Neural progenitor cell (in vitro differentiated cells): ENCODE data around the gene TP53I3. TPM values are rescaled to one million over a fixed set of nuclear protein-coding genes. Genes with fewer than 3 reads are reported as not detected.

Experiments used
- DNase-seq: peaks from one replicate; pipeline ENCODE4 v3.0.0-alpha.2; 2016; ENCODE audit warnings: low spot score
- H2AFZ ChIP-seq: fragments of 200-600 bp; sonication (generic); replicated peaks from 2 replicates; pipeline ENCODE4 v1.6.1; 2016; ENCODE audit warnings: antibody characterized with exemption
- H3F3A ChIP-seq: fragments of 200-600 bp; sonication (generic); 2 replicates; pipeline ENCODE4 v1.6.1; 2016; ENCODE audit warnings: antibody characterized with exemption, low read depth
- H3K27ac ChIP-seq: fragments of 200-600 bp; sonication (generic); 2 replicates; pipeline ENCODE4 v1.5.1; 2016; ENCODE audit warnings: mild to moderate bottlenecking
- H3K27me3 ChIP-seq: fragments of 200-600 bp; sonication (generic); 2 replicates; pipeline ENCODE4 v1.6.1; 2016; ENCODE audit warnings: mild to moderate bottlenecking, moderate library complexity
- H3K36me3 ChIP-seq: fragments of 200-600 bp; sonication (generic); 2 replicates; pipeline ENCODE4 v1.5.1; 2016
- H3K4me1 ChIP-seq: fragments of 200-600 bp; sonication (generic); 2 replicates; pipeline ENCODE4 v1.6.1; 2016; ENCODE audit warnings: mixed run types
- H3K4me2 ChIP-seq: fragments of 200-600 bp; sonication (generic); 2 replicates; pipeline ENCODE4 v1.6.1; 2016
- H3K4me3 ChIP-seq: fragments of 200-600 bp; sonication (generic); 2 replicates; pipeline ENCODE4 v1.5.1; 2016
- H3K79me2 ChIP-seq: fragments of 200-600 bp; sonication (generic); 2 replicates; pipeline ENCODE4 v1.6.1; 2016; ENCODE audit warnings: low read depth
- H3K9ac ChIP-seq: fragments of 200-600 bp; sonication (generic); 2 replicates; pipeline ENCODE4 v1.6.1; 2016
- H3K9me3 ChIP-seq: fragments of 200-600 bp; sonication (generic); 2 replicates; pipeline ENCODE4 v1.5.1; 2016; ENCODE audit warnings: low read depth
- H4K20me1 ChIP-seq: fragments of 200-600 bp; sonication (generic); 2 replicates; pipeline ENCODE4 v1.6.1; 2016; ENCODE audit warnings: low read depth
- H3K27ac Mint-ChIP-seq: 3 replicates; pipeline ENCODE4 v1.8.0; 2021; ENCODE audit warnings: mixed read lengths
- H3K27me3 Mint-ChIP-seq: 2 replicates; pipeline ENCODE4 v1.8.0; 2022; ENCODE audit warnings: low read depth, mild to moderate bottlenecking, inconsistent platforms, moderate library complexity, mixed read lengths; ENCODE audit not compliant: insufficient read depth
- H3K36me3 Mint-ChIP-seq: 3 replicates; pipeline ENCODE4 v1.8.0; 2021; ENCODE audit warnings: mixed read lengths
- H3K4me1 Mint-ChIP-seq: 3 replicates; pipeline ENCODE4 v1.8.0; 2021; ENCODE audit warnings: mixed read lengths
- H3K4me3 Mint-ChIP-seq: 3 replicates; pipeline ENCODE4 v1.8.0; 2021; ENCODE audit warnings: mild to moderate bottlenecking, moderate library complexity, mixed read lengths
- H3K9me3 Mint-ChIP-seq: 3 replicates; pipeline ENCODE4 v1.8.0; 2020; ENCODE audit warnings: mixed read lengths
- EZH2 ChIP-seq: fragments of 200-600 bp; sonication (generic); IDR thresholded peaks from 2 replicates; pipeline ENCODE4 v1.6.1; 2017; ENCODE audit warnings: antibody characterized with exemption, mild to moderate bottlenecking, moderate library complexity
- EZH2phosphoT487 ChIP-seq: fragments of 200-600 bp; sonication (generic); IDR thresholded peaks from 2 replicates; pipeline ENCODE4 v1.6.1; 2017; ENCODE audit warnings: antibody characterized with exemption
- total RNA-seq: library from RNA; depleted of rRNA; stranded (reverse); fragments of >200 nt; gene quantifications from 2 replicates; pipeline ENCODE4 v1.2.3, GENCODE V29; 2015; ENCODE audit warnings: low replicate concordance
- TF ChIP-seq, protein P1 (sequence below): fragments of 200-600 bp; sonication (generic); IDR thresholded peaks from 2 replicates; pipeline ENCODE4 v1.5.1; 2017; ENCODE audit warnings: antibody characterized with exemption, mild to moderate bottlenecking

Gene TP53I3
- 25.8 and 36.5 TPM in 2 replicates for total RNA-seq

DNA sequence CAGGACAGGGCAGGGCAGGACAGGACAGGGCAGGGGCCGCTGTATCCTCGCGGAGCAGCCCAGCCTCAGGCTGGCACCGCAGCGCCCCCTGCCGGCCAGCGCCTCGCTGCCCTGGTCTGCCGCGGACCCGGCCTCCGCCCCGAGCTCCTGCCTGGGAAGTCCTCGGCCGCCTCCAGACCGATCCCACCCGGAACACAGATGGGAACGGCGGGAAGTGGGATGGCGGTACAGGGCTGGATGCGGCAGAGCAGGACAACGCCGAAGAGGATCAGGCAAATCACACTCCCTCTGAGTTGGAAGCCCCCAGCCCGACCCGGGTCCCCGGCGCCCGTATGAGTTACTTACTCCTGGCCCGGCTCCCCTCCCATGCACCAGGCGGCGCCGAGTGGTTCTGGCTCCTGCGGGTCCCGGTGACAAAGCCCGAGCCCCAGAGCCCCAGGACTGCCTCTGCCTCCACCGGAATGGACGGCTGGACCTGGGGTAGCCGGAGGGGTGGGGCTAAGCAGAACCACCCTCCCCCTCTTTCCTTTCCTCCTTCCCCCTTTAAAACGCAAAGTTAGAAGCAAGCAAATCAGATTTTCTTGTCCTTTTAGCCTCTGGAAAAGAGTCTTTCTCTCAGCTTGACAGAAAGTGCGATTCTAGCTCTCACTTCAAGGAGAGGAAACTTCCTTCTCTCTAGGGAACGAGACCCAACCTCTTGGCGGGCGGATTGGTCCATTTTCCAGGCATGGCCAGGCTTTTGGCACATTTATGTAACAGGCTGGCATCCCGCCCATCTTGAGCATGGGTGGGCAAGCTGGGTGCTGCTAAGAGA is at the start of gene TP53I3:
TP53I3 (minus strand) TSS at position 449 of the 814 bp plus-strand sequence. CDS start 508 bp downstream, outside the sequence.
- H3K27me3 Mint-ChIP-seq: peaks cover 6% of the 10 kb centered on the region

DNA sequence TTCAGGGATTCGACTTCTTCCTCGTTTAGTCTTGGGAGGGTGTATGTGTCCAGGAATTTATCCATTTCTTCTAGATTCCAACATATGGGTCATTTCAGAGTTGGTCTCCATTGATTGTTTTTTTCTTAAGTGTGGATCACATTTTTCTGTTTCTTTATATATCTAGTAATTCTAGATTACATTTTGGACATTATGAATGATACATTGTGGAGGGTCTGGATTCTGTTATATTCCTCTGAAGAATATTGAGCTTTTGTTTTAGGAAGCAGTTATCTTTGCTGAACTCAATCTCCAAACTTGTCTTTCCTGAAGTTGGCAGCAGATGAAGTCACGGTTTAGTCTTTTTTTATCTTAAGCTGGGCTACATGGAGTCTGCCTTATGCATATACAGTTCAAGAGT is 47.9 kb upstream of the TP53I3 start:
- Histone ChIP-seq H3K4me3 (no peak overlapping the region), H3K79me2 (no peaks in the 10 kb centered on the region), H3K4me2 (no peak overlapping the region), H3K9me3 (no peaks in the 10 kb centered on the region), H3K9ac (no peak overlapping the region), H3F3A (no peaks in the 10 kb centered on the region), H2AFZ (no peak overlapping the region), H3K27me3 (no peaks in the 10 kb centered on the region), H4K20me1 (no peaks in the 10 kb centered on the region), H3K27ac (no peak overlapping the region), H3K4me1 (no peaks in the 10 kb centered on the region), H3K36me3 (no peaks in the 10 kb centered on the region)
- no peaks in the 10 kb centered on the region for H3K27me3 Mint-ChIP-seq
- no peaks in the 10 kb centered on the region for H3K4me1 Mint-ChIP-seq
- peaks cover 4% of the 10 kb centered on the region for H3K36me3 Mint-ChIP-seq
- H3K9me3 Mint-ChIP-seq: peaks cover 17% of the 10 kb centered on the region
- H3K4me3 Mint-ChIP-seq: no peak overlapping the region
- TF ChIP-seq EZH2: no peak
- no peak for TF ChIP-seq EZH2phosphoT487
- TF ChIP-seq, protein P1, sequence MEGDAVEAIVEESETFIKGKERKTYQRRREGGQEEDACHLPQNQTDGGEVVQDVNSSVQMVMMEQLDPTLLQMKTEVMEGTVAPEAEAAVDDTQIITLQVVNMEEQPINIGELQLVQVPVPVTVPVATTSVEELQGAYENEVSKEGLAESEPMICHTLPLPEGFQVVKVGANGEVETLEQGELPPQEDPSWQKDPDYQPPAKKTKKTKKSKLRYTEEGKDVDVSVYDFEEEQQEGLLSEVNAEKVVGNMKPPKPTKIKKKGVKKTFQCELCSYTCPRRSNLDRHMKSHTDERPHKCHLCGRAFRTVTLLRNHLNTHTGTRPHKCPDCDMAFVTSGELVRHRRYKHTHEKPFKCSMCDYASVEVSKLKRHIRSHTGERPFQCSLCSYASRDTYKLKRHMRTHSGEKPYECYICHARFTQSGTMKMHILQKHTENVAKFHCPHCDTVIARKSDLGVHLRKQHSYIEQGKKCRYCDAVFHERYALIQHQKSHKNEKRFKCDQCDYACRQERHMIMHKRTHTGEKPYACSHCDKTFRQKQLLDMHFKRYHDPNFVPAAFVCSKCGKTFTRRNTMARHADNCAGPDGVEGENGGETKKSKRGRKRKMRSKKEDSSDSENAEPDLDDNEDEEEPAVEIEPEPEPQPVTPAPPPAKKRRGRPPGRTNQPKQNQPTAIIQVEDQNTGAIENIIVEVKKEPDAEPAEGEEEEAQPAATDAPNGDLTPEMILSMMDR: no peak
- no peak overlapping the region for H3K27ac Mint-ChIP-seq
- DNase-seq: no peak

More for the DNA sequence above, at the start of gene TP53I3:
- H3K27ac ChIP-seq: peak within 1 kb of the TSS; percentile 96
- H3K9me3 Mint-ChIP-seq: no peaks in the 10 kb centered on the region
- H3K4me3 Mint-ChIP-seq: peak within 1 kb of the TSS; percentile 93
- H3K36me3 ChIP-seq: no peaks in the 10 kb centered on the region
- peak; percentile 96 for DNase-seq
- peak within 1 kb of the TSS; percentile 97 for H3K27ac Mint-ChIP-seq
- peak within 1 kb of the TSS; percentile 59 for H3K4me3 ChIP-seq
- peak within 1 kb of the TSS; percentile 64 for H3K9ac ChIP-seq
- peaks cover 20% of the 10 kb centered on the region for H3K4me1 Mint-ChIP-seq
- TF ChIP-seq EZH2phosphoT487: no peak
- TF ChIP-seq, protein P1: peak; percentile 93
- peak within 1 kb of the TSS; percentile 78 for H3K4me2 ChIP-seq
- H3K4me1 ChIP-seq: peaks cover 12% of the 10 kb centered on the region
- H3K9me3 ChIP-seq: no peaks in the 10 kb centered on the region
- H3K36me3 Mint-ChIP-seq: peaks cover 11% of the 10 kb centered on the region
- peak within 1 kb of the TSS; percentile 91 for H2AFZ ChIP-seq
- H3K79me2 ChIP-seq: peaks cover 8% of the 10 kb centered on the region
- no peaks in the 10 kb centered on the region for H3K27me3 ChIP-seq
- H3F3A ChIP-seq: peaks cover 30% of the 10 kb centered on the region
- H4K20me1 ChIP-seq: no peaks in the 10 kb centered on the region

DNA sequence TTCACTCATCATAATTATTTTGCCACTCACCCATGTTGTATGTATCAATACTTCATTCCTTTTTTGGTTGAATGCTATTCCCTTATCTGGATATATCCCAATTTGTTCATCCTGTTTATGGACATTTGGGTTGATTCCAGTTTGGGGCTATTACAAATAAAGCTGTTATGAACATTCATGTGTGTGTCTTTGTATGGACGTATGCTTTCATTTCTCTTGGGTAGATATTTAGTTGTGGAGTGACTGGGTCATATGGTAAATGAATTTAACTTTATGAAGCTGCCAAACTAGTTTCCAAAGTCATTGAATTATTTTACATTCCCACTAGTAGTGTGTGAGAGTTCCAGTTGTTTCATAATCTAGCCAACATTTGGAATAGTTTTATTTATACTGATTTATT is 41.3 kb upstream of the TP53I3 start:
- H3K4me1 ChIP-seq: peaks cover 25% of the 10 kb centered on the region
- H3K36me3 Mint-ChIP-seq: no peaks in the 10 kb centered on the region
- H3K27me3 ChIP-seq: no peaks in the 10 kb centered on the region
- TF ChIP-seq, protein P1: no peak
- TF ChIP-seq EZH2phosphoT487 (no peak), EZH2 (no peak)
- H3K27ac ChIP-seq: no peak overlapping the region
- no peak overlapping the region for H3K4me2 ChIP-seq
- DNase-seq: no peak
- peaks cover 5% of the 10 kb centered on the region for H3K27me3 Mint-ChIP-seq
- H3K9ac ChIP-seq: no peak overlapping the region
- H3K9me3 Mint-ChIP-seq: peaks cover 3% of the 10 kb centered on the region
- H3K36me3 ChIP-seq: no peaks in the 10 kb centered on the region
- H2AFZ ChIP-seq: no peak overlapping the region
- no peak overlapping the region for H3K4me3 ChIP-seq
- H3K4me3 Mint-ChIP-seq: no peak overlapping the region
- H3K79me2 ChIP-seq: peaks cover 4% of the 10 kb centered on the region
- peaks cover 20% of the 10 kb centered on the region for H3K4me1 Mint-ChIP-seq
- H3F3A ChIP-seq: peaks cover 16% of the 10 kb centered on the region
- H4K20me1 ChIP-seq: no peaks in the 10 kb centered on the region
- no peak overlapping the region for H3K27ac Mint-ChIP-seq
- H3K9me3 ChIP-seq: no peaks in the 10 kb centered on the region
